ENCODE measurements around the gene QKI. TPM values are rescaled to one million over a fixed set of nuclear protein-coding genes. Genes with fewer than 3 reads are reported as not detected.

Gene QKI
- total RNA-seq, 1 experiment from 2014 or later = 134 TPM

GRCh38 chr6:163513003-163513402 lies 98.5 kb downstream of the QKI start:
- no TSS peak for BruUV-seq (replicated peaks)
- Histone ChIP-seq H3K9me3 (peaks cover 2% of the 10 kb centered on the region), H3K36me3 (ENCODE audit: control insufficient read depth, insufficient read depth, low read length) (no peaks in the 10 kb centered on the region), H3K4me3 (ENCODE audit: low read depth, low read length) (no peak overlapping the region), H3K4me1 (peaks cover 17% of the 10 kb centered on the region), H3K27me3 (replicated peaks; ENCODE audit: control insufficient read depth, insufficient read depth, low read length) (no peaks in the 10 kb centered on the region)
- no peak for DNase-seq
- CTCF ChIA-PET = no interaction called here
- no peak overlapping the region for H3K4me3 Mint-ChIP-seq (ENCODE audit: unreplicated experiment)
- POLR2A ChIA-PET = no interaction called here
- H3K27me3 Mint-ChIP-seq (ENCODE audit: insufficient read depth, unreplicated experiment) = no peaks in the 10 kb centered on the region
- H3K27ac Mint-ChIP-seq (ENCODE audit: unreplicated experiment) = no peak overlapping the region
- H3K36me3 Mint-ChIP-seq (ENCODE audit: insufficient read depth, unreplicated experiment) = peaks cover 9% of the 10 kb centered on the region
- intact Hi-C loops (cut with micrococcal nuclease; ENCODE audit: unreplicated experiment) = no loop called here
- H3K9me3 Mint-ChIP-seq (ENCODE audit: unreplicated experiment) = peaks cover 5% of the 10 kb centered on the region
- H3K4me1 Mint-ChIP-seq (ENCODE audit: low read depth, unreplicated experiment) = no peaks in the 10 kb centered on the region
- TF ChIP-seq, protein P1, sequence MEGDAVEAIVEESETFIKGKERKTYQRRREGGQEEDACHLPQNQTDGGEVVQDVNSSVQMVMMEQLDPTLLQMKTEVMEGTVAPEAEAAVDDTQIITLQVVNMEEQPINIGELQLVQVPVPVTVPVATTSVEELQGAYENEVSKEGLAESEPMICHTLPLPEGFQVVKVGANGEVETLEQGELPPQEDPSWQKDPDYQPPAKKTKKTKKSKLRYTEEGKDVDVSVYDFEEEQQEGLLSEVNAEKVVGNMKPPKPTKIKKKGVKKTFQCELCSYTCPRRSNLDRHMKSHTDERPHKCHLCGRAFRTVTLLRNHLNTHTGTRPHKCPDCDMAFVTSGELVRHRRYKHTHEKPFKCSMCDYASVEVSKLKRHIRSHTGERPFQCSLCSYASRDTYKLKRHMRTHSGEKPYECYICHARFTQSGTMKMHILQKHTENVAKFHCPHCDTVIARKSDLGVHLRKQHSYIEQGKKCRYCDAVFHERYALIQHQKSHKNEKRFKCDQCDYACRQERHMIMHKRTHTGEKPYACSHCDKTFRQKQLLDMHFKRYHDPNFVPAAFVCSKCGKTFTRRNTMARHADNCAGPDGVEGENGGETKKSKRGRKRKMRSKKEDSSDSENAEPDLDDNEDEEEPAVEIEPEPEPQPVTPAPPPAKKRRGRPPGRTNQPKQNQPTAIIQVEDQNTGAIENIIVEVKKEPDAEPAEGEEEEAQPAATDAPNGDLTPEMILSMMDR (IDR thresholded peaks at IDR 0.05; ENCODE audit: insufficient read depth in 1 of 2, low read depth in 1 of 2, low read length in 1 of 2, severe bottlenecking in 1 of 2, unreplicated experiment in 1 of 2) = no peak

GRCh38 chr6:163513570-163514166 lies 99.2 kb downstream of the QKI start:
- CTCF ChIA-PET = no interaction called here
- intact Hi-C loops (cut with micrococcal nuclease; ENCODE audit: unreplicated experiment) = no loop called here
- Histone ChIP-seq H3K9me3 (no peaks in the 10 kb centered on the region), H3K27me3 (replicated peaks; ENCODE audit: control insufficient read depth, insufficient read depth, low read length) (no peaks in the 10 kb centered on the region), H3K36me3 (ENCODE audit: control insufficient read depth, insufficient read depth, low read length) (no peaks in the 10 kb centered on the region), H3K4me3 (ENCODE audit: low read depth, low read length) (no peak overlapping the region), H3K4me1 (peaks cover 20% of the 10 kb centered on the region)
- TF ChIP-seq, protein P1 (IDR thresholded peaks at IDR 0.05; ENCODE audit: insufficient read depth in 1 of 2, low read depth in 1 of 2, low read length in 1 of 2, severe bottlenecking in 1 of 2, unreplicated experiment in 1 of 2) = no peak
- POLR2A ChIA-PET = no interaction called here
- no peak for DNase-seq
- Mint-ChIP-seq H3K27me3 (ENCODE audit: insufficient read depth, unreplicated experiment) (no peaks in the 10 kb centered on the region), H3K9me3 (ENCODE audit: unreplicated experiment) (no peaks in the 10 kb centered on the region), H3K27ac (ENCODE audit: unreplicated experiment) (no peak overlapping the region), H3K4me3 (ENCODE audit: unreplicated experiment) (no peak overlapping the region), H3K36me3 (ENCODE audit: insufficient read depth, unreplicated experiment) (peaks cover 6% of the 10 kb centered on the region), H3K4me1 (ENCODE audit: low read depth, unreplicated experiment) (no peaks in the 10 kb centered on the region)
- no TSS peak for BruUV-seq (replicated peaks)

GRCh38 chr6:163516908-163517307 lies 102.4 kb downstream of the QKI start:
- POLR2A ChIA-PET = no interaction called here
- H3K4me1 Mint-ChIP-seq (ENCODE audit: low read depth, unreplicated experiment) = no peaks in the 10 kb centered on the region
- H3K27me3 Mint-ChIP-seq (ENCODE audit: insufficient read depth, unreplicated experiment) = no peaks in the 10 kb centered on the region
- H3K4me3 Mint-ChIP-seq (ENCODE audit: unreplicated experiment) = no peak overlapping the region
- TF ChIP-seq, protein P1 (IDR thresholded peaks at IDR 0.05; ENCODE audit: insufficient read depth in 1 of 2, low read depth in 1 of 2, low read length in 1 of 2, severe bottlenecking in 1 of 2, unreplicated experiment in 1 of 2) = no peak
- intact Hi-C loops (cut with micrococcal nuclease; ENCODE audit: unreplicated experiment) = no loop called here
- H3K36me3 Mint-ChIP-seq (ENCODE audit: insufficient read depth, unreplicated experiment) = peaks cover 6% of the 10 kb centered on the region
- H3K4me3 ChIP-seq (ENCODE audit: low read depth, low read length) = no peak overlapping the region
- H3K36me3 ChIP-seq (ENCODE audit: control insufficient read depth, insufficient read depth, low read length) = no peaks in the 10 kb centered on the region
- H3K9me3 ChIP-seq = no peaks in the 10 kb centered on the region
- H3K27ac Mint-ChIP-seq (ENCODE audit: unreplicated experiment) = no peak overlapping the region
- H3K27me3 ChIP-seq (replicated peaks; ENCODE audit: control insufficient read depth, insufficient read depth, low read length) = no peaks in the 10 kb centered on the region
- CTCF ChIA-PET = no interaction called here
- no peak for DNase-seq
- H3K4me1 ChIP-seq = peaks cover 20% of the 10 kb centered on the region
- no peaks in the 10 kb centered on the region for H3K9me3 Mint-ChIP-seq (ENCODE audit: unreplicated experiment)
- BruUV-seq (replicated peaks) = no TSS peak

Measured in Caco-2 (cell line).